NCI-H2107 treated with DMSO at 0.1 percent for 48 hours (cell line): ENCODE results near the gene SEMA6A.
A peak's percentile ranks its signal among the peaks of the same experiment; 100 is the strongest.

Source experiments
- DNase-seq: peaks from one replicate; lab custom pipeline; 2025; ENCODE audit not compliant: unreplicated experiment; lab: John Stamatoyannopoulos, UW

Gene SEMA6A

DNA sequence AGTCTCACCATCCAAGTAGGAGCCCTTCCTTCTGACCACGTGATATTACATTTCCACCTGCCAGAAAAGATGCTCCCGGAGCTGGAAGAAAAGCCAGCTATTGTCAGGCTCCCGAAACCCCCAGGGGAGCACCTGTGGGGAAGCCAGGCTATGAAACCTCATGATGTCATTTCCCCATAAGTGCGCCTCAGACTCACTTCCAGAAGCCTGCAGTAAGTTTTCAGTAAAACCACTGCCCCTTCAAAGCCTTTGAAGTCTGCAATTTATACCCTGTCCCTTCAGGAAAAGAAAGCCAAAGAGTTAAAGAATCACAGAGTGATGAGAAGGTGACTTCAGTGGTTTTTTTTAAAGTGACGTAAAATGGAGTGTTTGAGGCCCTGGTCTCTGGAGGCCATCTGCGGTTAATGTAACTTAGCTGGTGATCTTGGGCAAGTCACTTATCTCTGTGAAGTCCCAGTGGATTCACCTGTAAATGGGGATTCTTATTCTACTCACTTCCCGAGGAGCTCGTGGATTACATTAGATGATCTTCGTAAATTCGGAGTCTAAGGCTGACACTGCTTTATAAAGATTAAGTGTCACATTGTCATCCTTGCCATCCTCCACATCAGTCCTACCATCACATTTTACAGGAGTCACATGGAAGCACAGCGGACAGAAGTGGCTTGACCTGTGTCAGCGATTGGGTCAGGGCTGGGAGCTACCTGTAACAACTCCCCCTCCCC, 2.6 kb upstream of the SEMA6A start:
- peak; percentile 23 for DNase-seq

- no peak for DNase-seq
These were observed 1.6 kb upstream of the SEMA6A start for GRCh38 chr5:116576053-116576713.

- no peak for DNase-seq
These were observed 866 bp upstream of the SEMA6A start for GRCh38 chr5:116575326-116576052.

GRCh38 chr5:116573702-116574366, 789 bp downstream of the SEMA6A start:
- no peak for DNase-seq

DNA sequence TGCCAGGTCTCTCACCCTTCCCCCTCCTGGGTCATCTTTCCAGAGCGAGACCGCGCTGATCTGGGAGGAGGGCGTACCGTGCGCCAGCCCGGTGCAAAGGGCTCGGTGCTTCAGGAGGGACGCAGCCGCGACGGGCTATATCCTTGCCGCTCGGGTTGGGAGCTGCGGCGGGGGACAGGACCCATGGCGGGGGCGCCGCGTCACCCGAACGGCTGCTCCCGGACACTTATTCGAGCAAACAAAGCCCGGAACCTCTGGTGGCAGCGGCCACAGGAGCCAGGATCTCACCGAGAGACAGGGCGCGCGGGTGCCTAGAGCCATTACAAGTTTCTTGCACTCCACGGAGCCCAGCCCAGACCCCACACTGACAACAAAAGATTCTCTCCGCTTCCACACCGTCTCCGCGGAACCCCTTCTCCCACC, 1.3 kb downstream of the SEMA6A start:
- DNase-seq: no peak

GRCh38 chr5:116572350-116573278, 2.0 kb downstream of the SEMA6A start:
- DNase-seq: no peak

GRCh38 chr5:116571568-116572349, 2.9 kb downstream of the SEMA6A start:
- DNase-seq: no peak

GRCh38 chr5:116569999-116570398, 4.6 kb downstream of the SEMA6A start:
- DNase-seq: no peak

- DNase-seq: no peak
These were observed 7.5 kb downstream of the SEMA6A start for GRCh38 chr5:116567106-116567505.

DNA sequence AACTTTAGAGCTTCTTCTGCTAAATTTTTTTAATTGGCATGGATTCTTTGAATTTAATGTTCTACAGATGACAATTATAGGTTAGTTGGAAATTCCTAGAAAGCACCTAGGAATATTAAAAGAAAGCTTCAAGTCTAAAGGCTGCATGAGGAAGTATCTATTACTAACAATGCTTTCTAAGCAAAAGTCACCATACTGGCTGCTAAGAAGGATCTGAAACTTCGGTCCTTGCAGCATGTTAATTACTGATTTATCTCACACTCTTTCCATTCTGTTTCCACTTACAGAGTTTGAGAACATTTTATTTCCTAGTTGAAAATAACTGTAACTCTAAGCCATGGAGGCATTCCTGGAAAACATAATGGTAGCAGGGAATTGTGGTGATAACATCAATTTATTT, 8.4 kb downstream of the SEMA6A start:
- no peak for DNase-seq

- DNase-seq: no peak
These were observed 9.7 kb downstream of the SEMA6A start for GRCh38 chr5:116564756-116565490.

DNA sequence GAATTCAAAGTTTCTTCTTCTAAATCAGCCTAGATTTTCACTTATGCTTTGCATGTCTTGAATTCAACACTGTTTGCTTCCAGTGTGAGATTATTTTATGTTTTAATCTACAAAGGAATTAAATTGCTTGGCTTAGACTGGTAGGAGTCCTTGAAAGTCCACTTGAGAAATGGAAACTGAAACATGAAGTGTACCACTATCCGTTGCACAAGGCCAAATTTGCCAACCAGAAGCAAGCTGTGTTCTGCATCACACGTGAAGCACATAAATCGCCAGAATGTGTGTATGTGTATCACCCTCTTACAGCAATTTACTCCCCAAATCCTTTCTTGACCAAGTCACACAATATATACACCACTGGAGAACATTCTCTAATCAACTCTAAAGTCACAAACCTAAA, 10.3 kb downstream of the SEMA6A start:
- no peak for DNase-seq

DNA sequence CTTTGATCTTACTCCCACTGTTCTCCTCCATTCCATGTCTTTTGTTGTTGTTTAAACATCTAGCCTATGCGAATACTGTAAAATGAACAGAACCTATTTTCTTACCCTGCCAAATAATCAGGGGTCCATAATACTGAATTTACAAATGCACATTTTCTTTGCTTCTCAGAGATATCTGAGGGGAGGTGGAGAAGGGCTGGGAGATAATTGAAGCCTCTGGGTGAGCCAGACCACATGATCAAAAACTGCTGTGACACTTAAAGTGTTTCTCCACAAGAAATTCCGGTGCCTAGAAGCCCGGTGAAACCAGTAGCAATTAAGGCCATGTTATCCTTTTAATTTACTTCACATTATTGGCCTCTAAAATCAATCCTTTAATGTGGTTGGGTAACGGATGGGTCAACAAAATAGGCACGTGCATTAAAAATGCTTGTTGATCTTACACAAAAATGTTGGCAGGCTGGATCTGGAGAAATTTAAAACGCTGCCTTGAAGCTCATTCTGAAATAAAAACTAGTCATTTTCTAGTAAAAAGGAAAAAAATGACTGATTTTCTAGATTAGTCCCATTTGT, 10.8 kb downstream of the SEMA6A start:
- DNase-seq: no peak

DNA sequence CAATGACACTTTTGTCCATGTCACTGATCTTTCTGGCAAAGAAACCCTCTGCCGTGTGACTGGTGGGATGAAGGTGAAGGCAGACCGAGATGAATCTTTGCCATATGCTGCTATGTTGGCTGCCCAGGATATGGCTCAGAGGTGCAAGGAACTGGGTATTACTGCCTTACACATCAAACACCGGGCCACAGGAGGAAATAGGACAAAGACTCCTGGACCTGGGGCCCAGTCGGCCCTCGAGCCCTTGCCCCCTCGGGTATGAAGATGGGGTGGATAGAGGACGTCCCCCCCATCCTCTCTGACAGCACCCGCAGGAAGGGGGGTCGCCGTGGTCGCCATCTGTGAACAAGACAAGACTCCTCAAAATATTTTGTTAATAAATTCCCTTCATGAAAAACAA, 12.0 kb downstream of the SEMA6A start:
- DNase-seq: no peak

DNA sequence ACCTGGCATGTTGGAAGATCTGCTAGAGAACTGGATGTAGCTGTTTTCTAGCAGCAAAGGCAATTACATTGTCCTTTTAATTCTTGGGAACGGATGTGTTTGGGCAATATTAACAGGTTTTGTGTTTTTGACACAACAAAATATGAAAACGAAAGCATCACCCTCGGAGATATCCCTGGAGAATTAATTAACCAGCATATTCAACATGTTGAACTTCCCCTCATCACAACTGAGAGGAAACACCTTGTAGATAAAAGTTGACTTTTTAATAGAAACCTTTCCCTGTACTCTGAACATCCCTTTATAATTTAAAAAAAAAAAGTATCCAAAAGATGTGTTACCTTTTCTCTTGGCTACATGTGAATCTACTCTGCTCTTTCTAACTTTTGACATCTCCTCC, 13.0 kb downstream of the SEMA6A start:
- DNase-seq: no peak

DNA sequence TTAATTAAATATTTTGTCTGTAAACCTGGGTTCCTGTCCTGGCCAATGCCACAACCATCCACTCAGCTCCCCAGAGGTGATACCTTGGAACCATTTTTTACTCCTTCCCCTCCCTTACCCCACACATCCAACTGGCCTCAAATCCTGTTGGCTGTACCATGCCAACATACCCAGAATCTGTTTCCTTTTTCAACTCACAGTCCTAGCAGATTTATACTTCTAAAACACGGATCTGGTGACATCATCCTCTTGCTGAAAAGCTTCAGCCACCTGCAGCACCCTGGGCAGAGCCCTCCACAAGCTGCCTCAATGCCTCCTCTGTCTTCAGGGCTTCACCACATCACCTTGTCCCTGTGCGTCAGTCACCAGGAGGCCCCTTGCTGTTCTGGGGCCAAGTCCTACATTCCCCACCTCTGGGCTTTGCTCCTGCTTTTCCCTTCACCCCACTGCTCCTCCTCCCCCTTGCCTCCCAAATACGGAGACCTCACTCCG, 14.9 kb downstream of the SEMA6A start:
- DNase-seq: no peak

GRCh38 chr5:116559239-116559638, 15.4 kb downstream of the SEMA6A start:
- no peak for DNase-seq

- DNase-seq: no peak
These were observed 16.9 kb downstream of the SEMA6A start for GRCh38 chr5:116557669-116558271.
